ENCODE measurements around the gene OTUD5.

GRCh38 chrX:48974033-48974432 lies 16.6 kb upstream of the OTUD5 start:
- TF ChIP-seq POLR2AphosphoS5 (IDR thresholded peaks at IDR 0.05): no peak
- TF ChIP-seq, protein P1, sequence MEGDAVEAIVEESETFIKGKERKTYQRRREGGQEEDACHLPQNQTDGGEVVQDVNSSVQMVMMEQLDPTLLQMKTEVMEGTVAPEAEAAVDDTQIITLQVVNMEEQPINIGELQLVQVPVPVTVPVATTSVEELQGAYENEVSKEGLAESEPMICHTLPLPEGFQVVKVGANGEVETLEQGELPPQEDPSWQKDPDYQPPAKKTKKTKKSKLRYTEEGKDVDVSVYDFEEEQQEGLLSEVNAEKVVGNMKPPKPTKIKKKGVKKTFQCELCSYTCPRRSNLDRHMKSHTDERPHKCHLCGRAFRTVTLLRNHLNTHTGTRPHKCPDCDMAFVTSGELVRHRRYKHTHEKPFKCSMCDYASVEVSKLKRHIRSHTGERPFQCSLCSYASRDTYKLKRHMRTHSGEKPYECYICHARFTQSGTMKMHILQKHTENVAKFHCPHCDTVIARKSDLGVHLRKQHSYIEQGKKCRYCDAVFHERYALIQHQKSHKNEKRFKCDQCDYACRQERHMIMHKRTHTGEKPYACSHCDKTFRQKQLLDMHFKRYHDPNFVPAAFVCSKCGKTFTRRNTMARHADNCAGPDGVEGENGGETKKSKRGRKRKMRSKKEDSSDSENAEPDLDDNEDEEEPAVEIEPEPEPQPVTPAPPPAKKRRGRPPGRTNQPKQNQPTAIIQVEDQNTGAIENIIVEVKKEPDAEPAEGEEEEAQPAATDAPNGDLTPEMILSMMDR (IDR thresholded peaks at IDR 0.05): no peak
- TF ChIP-seq POLR2A (IDR thresholded peaks at IDR 0.05; ENCODE audit: low read depth): no peak

All from esophagus muscularis mucosa (tissue), 3 donors.